GM06990 (cell line): ENCODE results near the gene RAMACL.

ENCODE experiments used
- DNase-seq: peaks from one replicate; pipeline ENCODE4 v3.0.0-alpha.2; 2011; ENCODE audit not compliant: insufficient read length; ENCODE audit errors: extremely low read depth
- H3K27me3 ChIP-seq: replicated peaks from 2 replicates; pipeline ENCODE4 v1.6.0; 2011; ENCODE audit warnings: low read length; ENCODE audit not compliant: control insufficient read depth, insufficient read depth
- H3K36me3 ChIP-seq: 2 replicates; pipeline ENCODE4 v1.5.1; 2011; ENCODE audit warnings: low read length; ENCODE audit not compliant: control insufficient read depth, insufficient read depth
- H3K4me3 ChIP-seq: replicated peaks from 2 replicates; pipeline ENCODE4 v1.5.1; 2011; ENCODE audit warnings: low read depth, mild to moderate bottlenecking, control low read depth, low read length
- TF ChIP-seq, protein P1 (sequence below): IDR thresholded peaks from 2 replicates; pipeline ENCODE4 v1.5.1; 2011; ENCODE audit warnings: low read length, control low read depth, mild to moderate bottlenecking, inconsistent platforms; ENCODE audit not compliant: insufficient read depth, poor library complexity, severe bottlenecking

RAMACL gene

GRCh38 chr6:166591961-166592520 is 5.6 kb upstream of the RAMACL start:
- H3K4me3 ChIP-seq, result no peak overlapping the region
- no peaks in the 10 kb centered on the region for H3K36me3 ChIP-seq
- DNase-seq, result no peak
- TF ChIP-seq, protein P1, sequence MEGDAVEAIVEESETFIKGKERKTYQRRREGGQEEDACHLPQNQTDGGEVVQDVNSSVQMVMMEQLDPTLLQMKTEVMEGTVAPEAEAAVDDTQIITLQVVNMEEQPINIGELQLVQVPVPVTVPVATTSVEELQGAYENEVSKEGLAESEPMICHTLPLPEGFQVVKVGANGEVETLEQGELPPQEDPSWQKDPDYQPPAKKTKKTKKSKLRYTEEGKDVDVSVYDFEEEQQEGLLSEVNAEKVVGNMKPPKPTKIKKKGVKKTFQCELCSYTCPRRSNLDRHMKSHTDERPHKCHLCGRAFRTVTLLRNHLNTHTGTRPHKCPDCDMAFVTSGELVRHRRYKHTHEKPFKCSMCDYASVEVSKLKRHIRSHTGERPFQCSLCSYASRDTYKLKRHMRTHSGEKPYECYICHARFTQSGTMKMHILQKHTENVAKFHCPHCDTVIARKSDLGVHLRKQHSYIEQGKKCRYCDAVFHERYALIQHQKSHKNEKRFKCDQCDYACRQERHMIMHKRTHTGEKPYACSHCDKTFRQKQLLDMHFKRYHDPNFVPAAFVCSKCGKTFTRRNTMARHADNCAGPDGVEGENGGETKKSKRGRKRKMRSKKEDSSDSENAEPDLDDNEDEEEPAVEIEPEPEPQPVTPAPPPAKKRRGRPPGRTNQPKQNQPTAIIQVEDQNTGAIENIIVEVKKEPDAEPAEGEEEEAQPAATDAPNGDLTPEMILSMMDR, result no peak
- H3K27me3 ChIP-seq, result no peaks in the 10 kb centered on the region

GRCh38 chr6:166591026-166591425 is 4.5 kb upstream of the RAMACL start:
- TF ChIP-seq, protein P1, result no peak
- no peak for DNase-seq
- Histone ChIP-seq H3K4me3 (no peak overlapping the region), H3K36me3 (no peaks in the 10 kb centered on the region), H3K27me3 (no peaks in the 10 kb centered on the region)

DNA sequence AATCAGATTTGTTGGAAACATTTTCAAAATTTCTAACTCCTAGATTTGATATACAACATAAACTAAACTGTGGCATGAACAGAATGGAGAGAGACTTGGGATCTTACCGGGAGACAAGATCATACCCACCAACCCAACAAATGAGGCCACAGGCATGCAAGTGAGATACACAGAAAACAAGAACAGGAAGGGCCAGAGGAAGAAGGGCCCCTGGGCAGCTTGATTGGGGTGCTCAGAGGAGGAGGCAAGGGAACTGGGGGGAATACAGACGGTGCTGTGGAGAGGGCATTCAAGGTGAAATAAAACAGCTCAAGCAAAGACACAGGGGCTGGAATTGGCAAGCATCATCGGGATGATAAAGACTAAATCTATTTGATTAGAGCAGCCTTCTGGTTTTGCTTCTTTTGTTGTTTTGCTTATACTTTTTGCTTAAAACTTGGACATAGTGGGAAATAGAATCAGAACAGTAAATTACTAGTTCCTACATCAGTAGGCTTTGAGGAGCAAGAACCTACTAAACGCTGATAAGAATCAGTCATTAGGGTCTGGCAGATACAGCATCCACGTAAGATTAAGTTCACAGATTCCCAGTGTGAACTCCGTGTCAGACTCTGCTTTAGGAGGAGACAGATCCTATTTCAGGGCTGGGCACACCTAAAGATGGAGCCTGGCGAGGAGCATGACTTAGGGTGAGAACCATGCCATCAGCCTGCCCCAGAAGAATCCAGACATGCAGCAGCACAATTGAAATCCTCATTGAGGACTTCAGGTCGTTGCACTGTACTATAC is 3.5 kb upstream of the RAMACL start:
- DNase-seq, result no peak
- TF ChIP-seq, protein P1, result no peak
- no peak overlapping the region for H3K4me3 ChIP-seq

DNA sequence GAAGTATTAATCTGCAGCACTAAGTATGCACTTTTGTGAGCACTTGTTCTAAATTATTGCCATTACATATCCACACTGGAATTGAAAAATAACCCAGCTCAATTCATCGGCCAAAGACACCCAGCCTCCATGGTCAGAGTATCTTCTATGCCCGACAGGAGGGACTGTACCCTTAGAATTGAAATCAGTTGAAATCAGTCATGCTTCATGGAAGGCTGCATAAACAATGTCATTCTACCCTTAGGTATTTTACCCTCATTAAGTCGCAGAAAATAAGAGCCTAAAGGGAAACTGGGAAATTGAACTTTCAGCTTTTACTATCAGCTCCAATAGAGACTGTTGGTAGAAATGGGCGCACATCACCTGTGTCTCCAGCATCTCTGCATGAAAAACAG is 2.9 kb upstream of the RAMACL start:
- Histone ChIP-seq H3K27me3 (no peaks in the 10 kb centered on the region), H3K36me3 (no peaks in the 10 kb centered on the region), H3K4me3 (no peak overlapping the region)
- DNase-seq, result no peak
- TF ChIP-seq, protein P1, result no peak

More for the DNA sequence above, 3.5 kb upstream of the RAMACL start:
- H3K27me3 ChIP-seq, result no peaks in the 10 kb centered on the region
- H3K36me3 ChIP-seq, result no peaks in the 10 kb centered on the region

GRCh38 chr6:166588691-166589336 is 2.3 kb upstream of the RAMACL start:
- Histone ChIP-seq H3K27me3 (no peaks in the 10 kb centered on the region), H3K4me3 (no peak overlapping the region), H3K36me3 (no peaks in the 10 kb centered on the region)
- peak; percentile 46 for DNase-seq
- TF ChIP-seq, protein P1, result no peak
